Measurements from ENCODE around the gene PHKG1. TPM values are rescaled to one million over a fixed set of nuclear protein-coding genes. Genes with fewer than 3 reads are reported as not detected.
"Not testable (repeated sequence)": the region's sequence is repeated elsewhere in the genome, so short reads cannot be mapped to it uniquely, and the experiment has no call there.

Gene PHKG1
- total RNA-seq, 3 donors from 2014 or later (not counting 1 experiment from before 2014, with no cell fraction given), result 4.9 to 5.6 (median 5.0) TPM

DNA sequence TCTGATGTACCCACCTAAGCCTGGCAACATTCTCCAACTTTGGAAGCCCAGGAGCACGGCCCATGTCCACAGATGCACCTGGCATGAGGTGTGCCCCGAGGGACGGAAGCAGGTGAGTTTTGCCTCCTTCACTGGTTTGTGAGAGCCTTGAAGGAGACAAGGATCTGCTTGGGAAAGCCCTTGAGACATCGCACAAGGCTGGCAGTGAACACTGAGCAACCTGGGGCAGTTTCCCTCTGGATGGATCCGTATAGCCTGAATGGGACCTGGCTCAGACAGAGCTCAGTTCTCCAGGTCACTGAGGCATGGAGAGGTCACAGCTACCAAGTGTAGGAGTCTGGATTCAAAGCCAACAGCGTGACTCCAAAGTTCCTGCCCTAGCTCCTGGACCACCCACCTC, 32.2 kb upstream of the PHKG1 start:
- Histone ChIP-seq H3K4me3 (ENCODE audit: low read length) (no peak overlapping the region), H3K27me3 (ENCODE audit: control insufficient read depth, insufficient read depth, low read length) (no peaks in the 10 kb centered on the region), H3K27ac (ENCODE audit: low read length) (no peak overlapping the region), H3K36me3 (ENCODE audit: control insufficient read depth, insufficient read depth, low read length) (no peaks in the 10 kb centered on the region), H3K9me3 (ENCODE audit: control insufficient read depth, insufficient read depth, low read length) (no peaks in the 10 kb centered on the region), H3K4me1 (ENCODE audit: control insufficient read depth, insufficient read depth, low read length) (no peaks in the 10 kb centered on the region)
- TF ChIP-seq, protein P1, sequence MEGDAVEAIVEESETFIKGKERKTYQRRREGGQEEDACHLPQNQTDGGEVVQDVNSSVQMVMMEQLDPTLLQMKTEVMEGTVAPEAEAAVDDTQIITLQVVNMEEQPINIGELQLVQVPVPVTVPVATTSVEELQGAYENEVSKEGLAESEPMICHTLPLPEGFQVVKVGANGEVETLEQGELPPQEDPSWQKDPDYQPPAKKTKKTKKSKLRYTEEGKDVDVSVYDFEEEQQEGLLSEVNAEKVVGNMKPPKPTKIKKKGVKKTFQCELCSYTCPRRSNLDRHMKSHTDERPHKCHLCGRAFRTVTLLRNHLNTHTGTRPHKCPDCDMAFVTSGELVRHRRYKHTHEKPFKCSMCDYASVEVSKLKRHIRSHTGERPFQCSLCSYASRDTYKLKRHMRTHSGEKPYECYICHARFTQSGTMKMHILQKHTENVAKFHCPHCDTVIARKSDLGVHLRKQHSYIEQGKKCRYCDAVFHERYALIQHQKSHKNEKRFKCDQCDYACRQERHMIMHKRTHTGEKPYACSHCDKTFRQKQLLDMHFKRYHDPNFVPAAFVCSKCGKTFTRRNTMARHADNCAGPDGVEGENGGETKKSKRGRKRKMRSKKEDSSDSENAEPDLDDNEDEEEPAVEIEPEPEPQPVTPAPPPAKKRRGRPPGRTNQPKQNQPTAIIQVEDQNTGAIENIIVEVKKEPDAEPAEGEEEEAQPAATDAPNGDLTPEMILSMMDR (IDR thresholded peaks at IDR 0.05), result no peak
- intact Hi-C loops (cut with micrococcal nuclease), result no loop called here
- H3K4me1 Mint-ChIP-seq, result no peaks in the 10 kb centered on the region
- H3K9me3 Mint-ChIP-seq, result no peaks in the 10 kb centered on the region
- no peaks in the 10 kb centered on the region for H3K27me3 Mint-ChIP-seq (ENCODE audit: low read depth in 2 of 2)
- 68% methylated on average over 6 of the region's 6 CpGs for WGBS (ENCODE audit: insufficient coverage)
- no peaks in the 10 kb centered on the region for H3K36me3 Mint-ChIP-seq
- H3K27ac Mint-ChIP-seq, result no peak overlapping the region
- H3K4me3 Mint-ChIP-seq, result no peak overlapping the region
- ATAC-seq (no peak), DNase-seq (no peak)

DNA sequence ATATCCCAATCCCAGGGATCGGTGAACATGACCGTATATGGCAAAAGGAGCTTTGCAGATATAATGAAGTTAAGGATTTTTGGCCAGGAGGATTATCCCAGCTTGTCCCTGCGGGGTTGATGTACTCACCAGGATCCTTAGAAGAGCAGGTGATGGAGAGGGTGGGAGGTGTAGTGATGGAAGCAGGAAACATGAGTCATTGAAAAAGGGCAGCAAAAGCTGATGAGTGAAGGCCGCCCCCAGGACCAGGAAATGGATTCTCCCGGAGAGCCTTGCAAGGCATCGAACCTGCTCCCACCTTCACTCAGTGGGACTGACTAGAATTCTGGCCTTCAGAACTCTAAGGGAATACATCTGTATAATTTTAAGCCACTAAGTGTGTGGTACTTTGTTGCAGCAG, 28.7 kb upstream of the PHKG1 start:
- intact Hi-C loops (cut with micrococcal nuclease), result no loop called here
- H3K36me3 Mint-ChIP-seq, result no peaks in the 10 kb centered on the region
- Histone ChIP-seq H3K27me3 (ENCODE audit: control insufficient read depth, insufficient read depth, low read length) (peaks cover 5% of the 10 kb centered on the region), H3K27ac (ENCODE audit: low read length) (no peak overlapping the region), H3K4me3 (ENCODE audit: low read length) (no peak overlapping the region), H3K9me3 (ENCODE audit: control insufficient read depth, insufficient read depth, low read length) (no peaks in the 10 kb centered on the region), H3K36me3 (ENCODE audit: control insufficient read depth, insufficient read depth, low read length) (no peaks in the 10 kb centered on the region), H3K4me1 (ENCODE audit: control insufficient read depth, insufficient read depth, low read length) (no peaks in the 10 kb centered on the region)
- no peaks in the 10 kb centered on the region for H3K4me1 Mint-ChIP-seq
- ATAC-seq (no peak), DNase-seq (no peak)
- no peak overlapping the region for H3K27ac Mint-ChIP-seq
- H3K4me3 Mint-ChIP-seq, result no peak overlapping the region
- H3K9me3 Mint-ChIP-seq, result no peaks in the 10 kb centered on the region
- H3K27me3 Mint-ChIP-seq (ENCODE audit: low read depth in 2 of 2), result peaks cover 7 to 15% of the 10 kb centered on the region in 2 donors
- WGBS (ENCODE audit: insufficient coverage), result 90% methylated on average over 6 of the region's 6 CpGs
- TF ChIP-seq, protein P1 (IDR thresholded peaks at IDR 0.05), result no peak

DNA sequence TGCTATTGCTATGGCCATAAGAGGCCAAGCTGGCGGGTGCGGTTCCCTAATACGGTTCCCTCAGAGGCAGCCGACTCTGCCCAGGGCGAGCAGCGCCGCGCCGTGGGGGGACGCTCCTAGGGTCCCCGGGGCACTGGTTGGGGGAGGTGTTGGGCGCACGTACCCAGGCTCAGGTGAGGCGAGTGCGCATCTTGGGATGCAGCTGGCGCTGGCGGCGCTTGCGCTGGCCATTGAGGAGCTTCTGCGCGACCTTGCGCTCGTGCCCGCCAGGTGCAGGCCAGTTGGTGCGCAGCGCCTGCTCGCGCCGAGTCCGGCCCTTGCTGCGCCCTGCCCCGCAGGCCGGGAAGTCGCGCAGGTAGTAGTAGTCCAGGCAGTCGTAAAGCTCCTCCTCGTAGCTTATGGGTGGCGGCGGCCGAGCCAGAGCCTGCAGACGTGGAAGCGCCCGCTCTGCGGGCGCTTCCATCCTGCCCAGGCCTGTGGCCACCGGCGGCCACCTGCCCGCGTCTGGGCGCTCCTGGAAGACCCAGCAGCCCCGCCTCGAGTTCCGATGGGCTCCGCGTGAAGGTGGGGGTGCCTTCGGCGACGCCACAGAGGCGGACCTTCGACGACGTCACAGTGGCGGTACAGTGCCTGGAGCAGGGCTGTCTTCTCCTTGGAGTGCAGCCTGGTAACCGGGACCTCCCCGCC, 23.2 kb upstream of the PHKG1 start, which contains the start of gene NUPR2:
Gene NUPR2 (minus strand): TSS at position 566 of the 687 bp plus-strand sequence. CDS start 103 bp downstream, at position 463.
- peaks cover 10% of the 10 kb centered on the region for H3K27me3 ChIP-seq (ENCODE audit: control insufficient read depth, insufficient read depth, low read length)

DNA sequence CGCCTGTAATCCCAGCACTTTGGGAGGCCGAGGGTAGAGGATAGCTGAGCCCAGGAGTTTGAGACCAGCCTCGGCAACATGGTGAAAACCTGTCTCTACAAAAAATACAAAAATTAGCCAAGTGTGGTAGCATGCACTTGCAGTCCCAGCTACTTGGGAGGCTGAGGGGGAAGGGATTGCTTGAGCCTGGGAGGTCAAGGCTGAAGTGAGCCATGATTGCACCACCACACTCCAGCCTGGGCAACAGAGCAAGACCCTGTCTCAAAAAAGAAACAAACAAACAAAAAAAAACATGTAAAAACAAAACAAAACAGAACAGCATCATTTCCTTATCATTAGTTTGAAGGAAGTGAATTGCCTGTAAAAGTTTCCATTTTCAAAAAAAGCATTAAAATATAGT, 19.5 kb upstream of the PHKG1 start:
- H3K27ac ChIP-seq (ENCODE audit: low read length); DNase-seq; H3K4me3 Mint-ChIP-seq; ATAC-seq; H3K9me3 Mint-ChIP-seq; H3K36me3 ChIP-seq (ENCODE audit: control insufficient read depth, insufficient read depth, low read length); H3K9me3 ChIP-seq (ENCODE audit: control insufficient read depth, insufficient read depth, low read length); H3K4me1 Mint-ChIP-seq; H3K27ac Mint-ChIP-seq; H3K4me1 ChIP-seq (ENCODE audit: control insufficient read depth, insufficient read depth, low read length); H3K36me3 Mint-ChIP-seq; H3K4me3 ChIP-seq (ENCODE audit: low read length); intact Hi-C loops (cut with micrococcal nuclease): not testable (repeated sequence)
- peaks cover 6 to 10% of the 10 kb centered on the region in 2 donors for H3K27me3 Mint-ChIP-seq (ENCODE audit: low read depth in 2 of 2)
- 79% methylated on average over 3 of the region's 3 CpGs for WGBS (ENCODE audit: insufficient coverage)
- H3K27me3 ChIP-seq (ENCODE audit: control insufficient read depth, insufficient read depth, low read length), result peaks cover 10% of the 10 kb centered on the region

More for the DNA sequence above, 23.2 kb upstream of the PHKG1 start, which contains the start of gene NUPR2:
- Histone ChIP-seq H3K27ac (ENCODE audit: low read length) (no peak within 1 kb of the TSS), H3K36me3 (ENCODE audit: control insufficient read depth, insufficient read depth, low read length) (no peaks in the 10 kb centered on the region), H3K9me3 (ENCODE audit: control insufficient read depth, insufficient read depth, low read length) (no peaks in the 10 kb centered on the region), H3K4me1 (ENCODE audit: control insufficient read depth, insufficient read depth, low read length) (no peaks in the 10 kb centered on the region), H3K4me3 (ENCODE audit: low read length) (no peak within 1 kb of the TSS)
- DNase-seq (no peak), ATAC-seq (no peak)
- Mint-ChIP-seq H3K27ac (no peak within 1 kb of the TSS), H3K36me3 (no peaks in the 10 kb centered on the region), H3K27me3 (ENCODE audit: low read depth in 2 of 2) (peaks cover 13 to 21% of the 10 kb centered on the region in 2 donors), H3K4me3 (no peak within 1 kb of the TSS), H3K4me1 (no peaks in the 10 kb centered on the region), H3K9me3 (no peaks in the 10 kb centered on the region)
- 15% methylated on average over 65 of the region's 65 CpGs for WGBS (ENCODE audit: insufficient coverage)
- intact Hi-C loops (cut with micrococcal nuclease), result no loop called here
- TF ChIP-seq, protein P1 (IDR thresholded peaks at IDR 0.05), result no peak
